ENCODE measurements around the gene SLC5A2.
A peak's percentile ranks its signal among the peaks of the same experiment; 100 is the strongest.

Gene SLC5A2

DNA sequence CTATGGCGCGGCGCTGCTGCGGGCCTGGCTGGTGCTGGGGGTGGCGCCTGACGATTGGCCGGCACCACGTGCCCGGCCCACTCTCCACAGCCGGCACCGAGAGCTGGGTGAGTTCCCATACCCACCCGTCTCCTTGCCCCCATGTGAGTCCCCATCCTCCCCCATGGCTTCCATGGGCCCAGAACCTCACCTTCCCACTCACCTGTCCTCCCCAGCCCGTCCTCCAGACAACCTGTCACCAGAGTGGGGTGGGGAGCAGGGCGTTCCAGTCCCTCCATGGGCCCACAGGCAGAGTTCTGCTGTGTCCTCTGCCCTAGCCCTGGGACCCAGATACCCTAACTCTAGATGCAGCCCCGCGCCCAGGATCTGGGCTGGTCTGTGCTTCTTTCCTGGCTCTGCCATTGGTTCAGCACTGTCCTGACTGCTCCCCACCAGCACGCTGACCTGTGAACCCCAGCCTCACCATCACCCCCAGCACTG, 18.1 kb upstream of the SLC5A2 start:
- POLR2A ChIA-PET (ENCODE audit: low non-redundant PET) = no interaction called here
- TF ChIP-seq, protein P1, sequence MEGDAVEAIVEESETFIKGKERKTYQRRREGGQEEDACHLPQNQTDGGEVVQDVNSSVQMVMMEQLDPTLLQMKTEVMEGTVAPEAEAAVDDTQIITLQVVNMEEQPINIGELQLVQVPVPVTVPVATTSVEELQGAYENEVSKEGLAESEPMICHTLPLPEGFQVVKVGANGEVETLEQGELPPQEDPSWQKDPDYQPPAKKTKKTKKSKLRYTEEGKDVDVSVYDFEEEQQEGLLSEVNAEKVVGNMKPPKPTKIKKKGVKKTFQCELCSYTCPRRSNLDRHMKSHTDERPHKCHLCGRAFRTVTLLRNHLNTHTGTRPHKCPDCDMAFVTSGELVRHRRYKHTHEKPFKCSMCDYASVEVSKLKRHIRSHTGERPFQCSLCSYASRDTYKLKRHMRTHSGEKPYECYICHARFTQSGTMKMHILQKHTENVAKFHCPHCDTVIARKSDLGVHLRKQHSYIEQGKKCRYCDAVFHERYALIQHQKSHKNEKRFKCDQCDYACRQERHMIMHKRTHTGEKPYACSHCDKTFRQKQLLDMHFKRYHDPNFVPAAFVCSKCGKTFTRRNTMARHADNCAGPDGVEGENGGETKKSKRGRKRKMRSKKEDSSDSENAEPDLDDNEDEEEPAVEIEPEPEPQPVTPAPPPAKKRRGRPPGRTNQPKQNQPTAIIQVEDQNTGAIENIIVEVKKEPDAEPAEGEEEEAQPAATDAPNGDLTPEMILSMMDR (conservative IDR thresholded peaks at IDR 0.05; ENCODE audit: low read depth) = no peak
- no peak overlapping the region for H3K27ac ChIP-seq
- CTCF ChIA-PET = no interaction called here
- DNase-seq (ENCODE audit: low spot score) = no peak

DNA sequence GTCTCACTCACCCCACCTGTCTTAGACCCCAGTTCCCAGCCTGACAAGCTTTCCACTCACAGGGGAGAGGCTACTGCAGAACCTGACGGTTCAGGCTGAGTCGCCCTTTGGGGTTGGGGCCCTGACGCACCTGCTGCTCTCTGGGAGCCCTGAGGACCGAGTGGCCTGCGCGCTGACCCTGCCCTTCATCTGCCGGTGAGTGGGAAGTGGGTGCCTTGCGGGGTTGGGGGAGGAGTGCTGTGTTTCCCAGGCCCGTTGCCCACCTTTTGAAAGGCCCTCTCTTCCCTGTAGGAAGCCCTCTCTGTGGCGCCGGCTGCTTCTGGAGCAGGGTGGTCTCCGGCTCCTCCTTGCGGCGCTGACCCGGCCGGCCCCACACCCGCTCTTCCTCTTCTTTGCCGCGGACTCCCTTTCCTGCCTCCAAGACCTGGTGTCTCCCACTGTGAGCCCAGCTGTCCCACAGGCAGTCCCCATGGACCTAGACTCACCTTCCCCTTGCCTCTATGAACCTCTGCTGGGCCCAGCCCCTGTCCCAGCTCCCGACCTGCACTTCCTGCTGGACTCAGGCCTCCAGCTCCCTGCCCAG, 17.0 kb upstream of the SLC5A2 start:
- no peak overlapping the region for H3K27ac ChIP-seq
- TF ChIP-seq, protein P1 (conservative IDR thresholded peaks at IDR 0.05; ENCODE audit: low read depth) = no peak
- ChIA-PET POLR2A (ENCODE audit: low non-redundant PET) (no interaction called here), CTCF (no interaction called here)
- DNase-seq (ENCODE audit: low spot score) = no peak

DNA sequence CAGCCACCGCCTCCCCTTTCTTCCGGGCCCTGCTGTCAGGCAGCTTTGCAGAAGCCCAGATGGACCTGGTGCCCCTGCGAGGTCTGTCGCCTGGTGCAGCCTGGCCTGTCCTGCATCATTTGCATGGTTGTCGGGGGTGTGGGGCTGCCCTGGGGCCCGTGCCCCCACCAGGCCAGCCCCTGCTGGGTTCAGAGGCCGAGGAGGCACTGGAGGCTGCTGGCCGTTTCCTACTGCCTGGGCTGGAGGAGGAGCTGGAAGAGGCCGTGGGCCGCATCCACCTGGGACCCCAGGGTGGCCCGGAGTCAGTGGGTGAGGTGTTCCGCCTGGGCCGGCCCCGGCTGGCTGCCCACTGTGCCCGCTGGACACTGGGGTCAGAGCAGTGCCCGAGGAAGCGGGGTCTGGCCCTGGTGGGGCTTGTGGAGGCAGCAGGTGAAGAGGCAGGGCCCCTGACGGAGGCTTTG, 16.5 kb upstream of the SLC5A2 start:
- POLR2A ChIA-PET (ENCODE audit: low non-redundant PET) = no interaction called here
- CTCF ChIA-PET = no interaction called here
- 0 out of 2 replicates have a peak overlapping the region, but pooled peaks have one; percentile 1 for H3K27ac ChIP-seq
- DNase-seq (ENCODE audit: low spot score) = no peak
- TF ChIP-seq, protein P1 (conservative IDR thresholded peaks at IDR 0.05; ENCODE audit: low read depth) = no peak

DNA sequence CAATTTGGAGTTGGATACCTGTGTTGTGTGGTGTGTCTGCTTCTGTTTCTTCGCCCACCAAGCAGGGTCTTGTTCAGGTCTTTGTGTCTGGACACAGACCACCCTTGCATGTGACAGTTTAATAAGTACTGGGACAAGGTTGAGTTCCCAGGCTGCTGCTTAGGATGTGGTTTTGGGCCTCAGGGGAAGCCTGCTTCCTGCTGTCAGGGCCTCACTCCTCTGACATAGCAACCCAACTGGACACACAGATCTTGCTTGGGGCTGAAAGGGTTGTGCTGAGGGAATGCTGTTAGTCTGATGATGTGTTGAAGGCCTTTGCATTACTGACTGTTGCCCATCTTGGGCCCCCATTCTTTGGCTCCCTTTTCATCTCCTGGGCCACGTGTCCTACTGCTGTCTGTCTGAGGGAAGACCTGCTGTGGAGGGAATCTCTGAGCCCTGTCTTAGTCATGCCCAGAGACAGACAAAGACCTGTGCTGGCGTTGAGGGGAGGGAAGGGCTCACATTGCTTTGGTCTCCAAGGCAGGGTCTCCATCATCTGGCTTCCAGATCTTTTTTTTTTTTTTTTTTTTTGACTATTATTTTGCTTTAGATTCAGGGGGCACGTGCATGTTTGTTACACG, 15.7 kb upstream of the SLC5A2 start:
- no peak for DNase-seq (ENCODE audit: low spot score)
- ChIA-PET POLR2A (ENCODE audit: low non-redundant PET) (no interaction called here), CTCF (interaction anchor here (0.6 kb wide), 1 partner anchor 22 kb away, joined by 4 read pairs; no protein-coding TSS in a partner anchor)
- TF ChIP-seq, protein P1 (conservative IDR thresholded peaks at IDR 0.05; ENCODE audit: low read depth) = no peak
- 0 out of 2 replicates have a peak overlapping the region, but pooled peaks have one; percentile 1 for H3K27ac ChIP-seq

DNA sequence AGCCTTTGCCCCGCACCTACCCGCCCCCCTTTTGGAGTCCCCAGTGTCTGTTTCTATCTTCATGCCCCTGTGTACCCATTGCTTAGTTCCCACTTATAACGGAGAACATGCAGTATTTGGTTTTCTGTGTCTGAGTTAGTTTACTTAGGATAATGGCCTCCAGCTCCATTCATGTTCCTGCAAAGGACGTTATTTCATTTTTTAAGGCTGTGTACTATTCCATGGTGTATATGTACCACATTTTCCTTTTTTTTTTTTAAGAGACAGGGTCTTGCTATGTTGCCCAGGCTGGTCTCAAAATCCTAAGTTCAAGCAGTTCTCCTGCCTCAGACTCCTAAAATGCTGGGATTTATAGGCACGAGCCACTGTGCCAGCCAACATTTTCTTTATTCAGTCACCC, 15.1 kb upstream of the SLC5A2 start:
- TF ChIP-seq, protein P1 (conservative IDR thresholded peaks at IDR 0.05; ENCODE audit: low read depth) = no peak

DNA sequence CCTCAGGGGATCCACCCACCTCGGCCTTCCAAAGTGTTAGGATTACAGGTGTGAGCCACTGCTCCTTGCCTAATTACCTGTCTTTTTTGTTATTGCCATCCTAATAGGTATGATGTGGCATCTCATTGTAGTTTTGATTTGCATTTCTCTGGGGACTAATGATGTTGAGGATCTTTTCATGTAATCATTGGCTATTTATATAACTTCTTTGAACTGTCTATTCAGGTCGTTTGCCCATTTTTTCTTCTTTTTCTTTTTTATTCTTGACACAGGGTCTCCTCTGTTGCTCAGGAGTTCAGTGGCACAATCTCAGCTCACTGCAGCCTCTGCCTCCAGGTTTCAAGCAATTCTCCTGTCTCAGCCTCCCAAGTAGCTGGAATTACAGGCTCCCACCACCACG, 12.3 kb upstream of the SLC5A2 start:
- ChIA-PET POLR2A (ENCODE audit: low non-redundant PET) (no interaction called here), CTCF (interaction anchor here (0.7 kb wide), 1 partner anchor 12 kb away, joined by 3 read pairs; no protein-coding TSS in a partner anchor)
- H3K27ac ChIP-seq = peak overlapping the region; percentile 97
- TF ChIP-seq, protein P1 (conservative IDR thresholded peaks at IDR 0.05; ENCODE audit: low read depth) = no peak
- no peak for DNase-seq (ENCODE audit: low spot score)

More for the DNA sequence above, 15.1 kb upstream of the SLC5A2 start:
- CTCF ChIA-PET = interaction anchor here (0.6 kb wide), 1 partner anchor 21 kb away, joined by 4 read pairs; no protein-coding TSS in a partner anchor
- POLR2A ChIA-PET (ENCODE audit: low non-redundant PET) = no interaction called here
- no peak overlapping the region for H3K27ac ChIP-seq
- DNase-seq (ENCODE audit: low spot score) = no peak
